A549 treated with AZD2906 at 1 μM for 4 hours (cell line): Measurements from ENCODE around the gene CEP95. TPM values are rescaled to one million over a fixed set of nuclear protein-coding genes. Genes with fewer than 3 reads are reported as not detected.

Experiments
- total RNA-seq: library from RNA; stranded (reverse); fragments of 200-300 nt; extraction: Qiagen RNA extraction; gene quantifications from 5 replicates; pipeline ENCODE4 v1.2.3, GENCODE V29; 2022

The CEP95 gene, protein sequence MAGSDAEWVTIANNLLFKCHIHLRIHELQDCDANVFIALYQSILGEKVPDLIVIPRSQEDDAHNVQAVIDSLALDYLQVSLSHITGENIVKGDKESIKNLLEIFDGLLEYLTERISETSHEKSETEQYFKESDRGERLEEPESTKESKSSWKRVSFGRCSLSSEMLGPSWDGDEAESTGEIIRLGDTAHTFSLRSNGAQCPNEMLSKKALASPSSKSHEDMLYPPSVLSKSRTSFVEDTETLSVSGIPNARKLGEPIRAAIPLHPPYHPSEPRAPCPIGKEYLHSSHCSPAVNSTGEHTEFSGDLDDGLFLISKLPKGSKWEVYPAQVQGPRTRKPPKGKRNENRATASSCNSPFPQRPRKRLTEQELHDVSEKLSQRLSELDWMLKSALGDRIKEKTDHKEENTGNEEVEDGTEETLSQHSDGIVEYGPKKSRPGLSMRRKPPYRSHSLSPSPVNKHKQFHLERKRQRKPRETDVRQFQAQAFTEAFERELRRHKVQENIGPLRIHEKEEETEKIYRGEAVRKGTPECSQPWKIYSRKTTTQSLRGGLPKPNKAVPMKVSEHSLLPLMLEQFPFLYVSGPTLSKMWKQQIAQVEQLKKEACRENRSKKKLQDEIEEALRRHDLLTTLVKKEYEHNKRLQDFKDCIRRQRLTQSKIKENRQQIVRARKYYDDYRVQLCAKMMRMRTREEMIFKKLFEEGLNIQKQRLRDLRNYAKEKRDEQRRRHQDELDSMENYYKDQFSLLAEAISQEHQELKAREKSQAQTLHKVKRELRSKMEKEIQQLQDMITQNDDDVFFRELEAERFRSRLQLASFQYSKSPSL
- 25.2 to 32.7 TPM (median 28.4 TPM) in 5 replicates for total RNA-seq

GRCh38 chr17:64506576-64507412, at the start of gene CEP95:
CEP95 (plus strand) TSS chr17:64506977; CDS start chr17:64507098, 121 bp downstream.

GRCh38 chr17:64496786-64497564, 9.8 kb upstream of the CEP95 start, which contains the start of gene POLG2:
POLG2 (minus strand) TSS chr17:64497054; CDS start chr17:64496968, 86 bp downstream.

DNA sequence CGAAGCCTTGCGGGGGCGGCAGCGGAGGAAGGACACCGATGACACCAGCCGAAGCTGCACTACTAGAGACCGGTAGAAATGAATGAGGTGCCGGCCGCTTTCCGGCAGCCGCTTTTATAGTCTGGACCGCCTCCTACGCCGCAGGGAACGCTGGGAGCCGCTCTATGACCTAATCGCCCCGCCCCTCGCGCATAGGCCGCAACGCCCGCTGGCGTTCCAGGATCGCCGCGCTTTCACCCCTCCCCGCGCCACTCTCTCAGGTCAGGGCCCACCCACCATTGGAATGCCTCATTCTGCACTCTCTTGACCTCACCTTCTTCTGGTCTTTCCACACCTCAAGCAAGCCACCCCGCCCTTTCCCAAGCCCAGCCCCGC, 589 bp upstream of the CEP95 start, which contains the start of gene DDX5:
TSS of gene DDX5 (minus strand) at position 89 of the 375 bp plus-strand sequence. CDS start 170 bp downstream, outside the sequence.

Other genes starting within 250 kb of the CEP95 start
- 11.6 to 17.1 TPM (median 12.8 TPM) in 5 replicates for gene TEX2, start 243.7 kb upstream of the CEP95 start, total RNA-seq
- 0.11 to 0.21 TPM (median 0.12 TPM) in 5 replicates for gene PECAM1, start 116.1 kb upstream of the CEP95 start, total RNA-seq
- 1.3 to 2.1 TPM (median 1.5 TPM) in 5 replicates for gene MILR1, start 57.9 kb upstream of the CEP95 start, total RNA-seq
- gene POLG2, start 9.9 kb upstream of the CEP95 start, total RNA-seq = 15.5 to 16.9 TPM (median 16.6 TPM) in 5 replicates
- 573 to 1,122 TPM (median 576 TPM) in 5 replicates for gene DDX5, start 688 bp upstream of the CEP95 start, total RNA-seq
- gene SMURF2, start 155.3 kb downstream of the CEP95 start, total RNA-seq = 20.7 to 29.8 TPM (median 23.8 TPM) in 5 replicates